HEK293T (cell line): ENCODE measurements around the gene BOD1.
A peak's percentile ranks its signal among the peaks of the same experiment; 100 is the strongest.

Source experiments
- CTCF ChIA-PET: fragments of 350-600 bp; formaldehyde crosslinking; extraction: SDS; loops from one replicate; lab custom pipeline; 2021; ENCODE audit warnings: antibody characterized with exemption, inconsistent platforms; lab: Yijun Ruan, JAX
- POLR2A ChIA-PET: fragments of 350-600 bp; formaldehyde crosslinking; extraction: SDS; loops from one replicate; lab custom pipeline; 2020; ENCODE audit warnings: antibody characterized with exemption, inconsistent platforms; lab: Yijun Ruan, JAX
- DNase-seq: peaks from one replicate; pipeline ENCODE4 v3.0.0; 2012; ENCODE audit warnings: mixed read lengths; ENCODE audit errors: extremely low spot score
- ARNT ChIP-seq: fragments of 450-650 bp; IDR thresholded peaks from 2 replicates; pipeline ENCODE4 v1.6.1; 2017; ENCODE audit warnings: mild to moderate bottlenecking
- BHLHE40 ChIP-seq: fragments of 450-650 bp; IDR thresholded peaks from 2 replicates; pipeline ENCODE4 v1.6.1; 2016; ENCODE audit warnings: mild to moderate bottlenecking, moderate library complexity, borderline replicate concordance
- CTBP1 ChIP-seq: fragments of 450-650 bp; IDR thresholded peaks from 2 replicates; pipeline ENCODE4 v1.6.1; 2016; ENCODE audit warnings: borderline replicate concordance
- ELF4 ChIP-seq: fragments of 450-650 bp; IDR thresholded peaks from 2 replicates; pipeline ENCODE4 v1.6.1; 2017; ENCODE audit warnings: antibody characterized with exemption
- FOXA1 ChIP-seq: fragments of 450-650 bp; IDR thresholded peaks from 2 replicates; pipeline ENCODE4 v1.6.1; 2016; ENCODE audit warnings: mild to moderate bottlenecking
- FOXK2 ChIP-seq: fragments of 450-650 bp; IDR thresholded peaks from 2 replicates; pipeline ENCODE4 v1.6.1; 2016; ENCODE audit warnings: mild to moderate bottlenecking
- FOXM1 ChIP-seq: fragments of 450-650 bp; IDR thresholded peaks from 2 replicates; pipeline ENCODE4 v1.6.1; 2017; ENCODE audit warnings: mild to moderate bottlenecking, borderline replicate concordance
- HDGF ChIP-seq: fragments of 450-650 bp; IDR thresholded peaks from 2 replicates; pipeline ENCODE4 v1.6.1; 2017; ENCODE audit warnings: antibody characterized with exemption, borderline replicate concordance
- L3MBTL2 ChIP-seq: fragments of 450-650 bp; conservative IDR thresholded peaks from 2 replicates; pipeline ENCODE4 v1.6.1; 2016; ENCODE audit warnings: mild to moderate bottlenecking
- LEF1 ChIP-seq: fragments of 450-650 bp; IDR thresholded peaks from 2 replicates; pipeline ENCODE4 v1.6.1; 2017; ENCODE audit warnings: mild to moderate bottlenecking, borderline replicate concordance
- NFRKB ChIP-seq: fragments of 450-650 bp; IDR thresholded peaks from 2 replicates; pipeline ENCODE4 v1.6.1; 2016; ENCODE audit warnings: mild to moderate bottlenecking, moderate library complexity
- SP1 ChIP-seq: fragments of 450-650 bp; IDR thresholded peaks from 2 replicates; pipeline ENCODE4 v1.6.1; 2017
- SUZ12 ChIP-seq: fragments of 450-650 bp; IDR thresholded peaks from 2 replicates; pipeline ENCODE4 v1.6.1; 2016; ENCODE audit warnings: mild to moderate bottlenecking
- TARDBP ChIP-seq: fragments of 450-650 bp; IDR thresholded peaks from 2 replicates; pipeline ENCODE4 v1.6.1; 2016
- ZNF384 ChIP-seq: fragments of 450-650 bp; IDR thresholded peaks from 2 replicates; pipeline ENCODE4 v1.6.1; 2016
- TF ChIP-seq, protein P1 (sequence below): fragments of 450-650 bp; IDR thresholded peaks from 2 replicates; pipeline ENCODE4 v1.6.1; 2016

Gene BOD1

DNA sequence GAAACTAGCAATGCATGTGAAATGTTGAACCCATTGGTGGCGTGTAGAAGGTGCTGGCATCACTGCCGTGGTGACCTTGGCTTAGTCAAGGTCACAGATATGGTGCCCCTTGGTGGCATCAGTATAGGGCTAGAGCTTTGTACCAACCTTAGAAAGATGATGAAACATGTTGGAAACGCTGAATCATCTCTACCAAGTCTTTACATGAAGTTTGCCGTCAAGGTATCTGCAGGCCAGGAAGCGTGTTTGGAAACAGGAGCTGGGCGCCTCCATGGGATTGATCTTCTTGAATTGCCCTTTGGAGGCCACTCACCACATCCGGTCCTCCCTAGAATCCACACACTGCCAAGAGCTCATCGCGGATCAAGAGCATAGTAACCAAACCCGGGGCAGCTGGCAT lies 16.9 kb upstream of the BOD1 start:
- TF ChIP-seq L3MBTL2 (no peak), HDGF (no peak), ZNF384 (no peak), ARNT (no peak), BHLHE40 (no peak), NFRKB (no peak), SP1 (no peak), FOXK2 (no peak), ELF4 (no peak), FOXA1 (no peak), LEF1 (no peak), CTBP1 (no peak), SUZ12 (no peak), TARDBP (no peak), FOXM1 (no peak)
- TF ChIP-seq, protein P1, sequence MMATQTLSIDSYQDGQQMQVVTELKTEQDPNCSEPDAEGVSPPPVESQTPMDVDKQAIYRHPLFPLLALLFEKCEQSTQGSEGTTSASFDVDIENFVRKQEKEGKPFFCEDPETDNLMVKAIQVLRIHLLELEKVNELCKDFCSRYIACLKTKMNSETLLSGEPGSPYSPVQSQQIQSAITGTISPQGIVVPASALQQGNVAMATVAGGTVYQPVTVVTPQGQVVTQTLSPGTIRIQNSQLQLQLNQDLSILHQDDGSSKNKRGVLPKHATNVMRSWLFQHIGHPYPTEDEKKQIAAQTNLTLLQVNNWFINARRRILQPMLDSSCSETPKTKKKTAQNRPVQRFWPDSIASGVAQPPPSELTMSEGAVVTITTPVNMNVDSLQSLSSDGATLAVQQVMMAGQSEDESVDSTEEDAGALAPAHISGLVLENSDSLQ = no peak
- ChIA-PET CTCF (no interaction called here), POLR2A (interaction anchor here (1.3 kb wide), 1 partner anchor 255 kb away, joined by 4 read pairs; the partner anchor contains the start of gene CPEB4)
- DNase-seq = no peak

DNA sequence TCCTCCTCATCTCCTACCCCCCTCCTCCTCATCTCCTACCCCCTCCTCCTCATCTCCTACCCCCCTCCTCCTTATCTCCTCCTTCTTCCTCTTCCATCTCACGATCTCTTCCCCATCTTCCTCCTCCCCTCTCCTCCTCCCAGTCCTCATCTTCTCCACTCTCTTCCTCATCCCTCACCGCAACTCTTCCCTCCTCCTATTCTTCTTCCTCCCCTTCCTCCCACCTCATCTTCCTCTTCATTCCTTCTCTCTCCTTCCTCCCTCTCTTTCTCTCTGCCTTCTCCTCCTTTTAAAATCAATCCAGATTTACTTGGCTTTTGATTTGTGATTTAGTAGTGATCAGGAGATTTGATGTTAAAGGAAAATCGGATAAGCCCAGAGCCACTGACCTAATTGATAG lies 15.0 kb upstream of the BOD1 start:
- CTCF ChIA-PET = no interaction called here
- no peak for DNase-seq
- TF ChIP-seq BHLHE40 (no peak), L3MBTL2 (no peak), SP1 (no peak), TARDBP (no peak), NFRKB (no peak), FOXM1 (no peak), ARNT (no peak), FOXK2 (no peak), FOXA1 (no peak), SUZ12 (no peak), LEF1 (no peak), HDGF (no peak), CTBP1 (no peak), ZNF384 (no peak), ELF4 (no peak)
- TF ChIP-seq, protein P1 = no peak
- POLR2A ChIA-PET = no interaction called here

DNA sequence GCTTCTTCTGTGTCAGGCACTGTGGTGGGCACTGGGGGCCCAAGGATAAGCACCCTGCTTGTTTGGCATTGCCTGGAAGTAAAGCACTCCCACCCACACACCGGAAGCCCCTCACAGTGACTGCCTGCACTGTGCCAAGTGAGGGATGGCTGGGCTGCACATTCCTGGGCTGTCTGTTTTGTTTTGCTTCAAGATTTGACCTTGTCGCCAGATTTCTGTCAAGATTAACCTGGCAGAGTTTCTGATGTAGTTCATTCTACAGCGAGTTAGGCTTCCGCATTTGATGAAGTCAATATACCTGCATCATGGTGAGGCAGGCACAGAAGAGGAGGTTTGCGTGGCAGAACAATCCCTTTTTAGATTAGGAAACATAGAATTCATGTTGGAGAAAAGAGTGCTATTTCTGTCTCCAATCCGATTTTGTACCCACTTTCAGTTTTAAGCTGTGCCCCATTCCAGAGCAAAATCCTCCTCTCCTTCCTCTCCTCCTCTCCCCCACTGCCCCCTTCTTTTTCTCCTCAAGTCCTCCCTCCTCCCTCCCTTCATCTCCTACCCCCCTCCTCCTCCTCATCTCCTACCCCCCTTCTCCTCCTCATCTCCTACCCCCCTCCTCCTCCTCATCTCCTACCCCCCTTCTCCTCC lies 14.4 kb upstream of the BOD1 start:
- no peak for TF ChIP-seq LEF1
- no peak for TF ChIP-seq SUZ12
- TF ChIP-seq SP1 = no peak
- no peak for DNase-seq
- ChIA-PET POLR2A (no interaction called here), CTCF (interaction anchor here (0.9 to 1.6 kb wide), 2 partner anchors 342 to 344 kb away, joined by 5 read pairs; no protein-coding TSS in a partner anchor)

DNA sequence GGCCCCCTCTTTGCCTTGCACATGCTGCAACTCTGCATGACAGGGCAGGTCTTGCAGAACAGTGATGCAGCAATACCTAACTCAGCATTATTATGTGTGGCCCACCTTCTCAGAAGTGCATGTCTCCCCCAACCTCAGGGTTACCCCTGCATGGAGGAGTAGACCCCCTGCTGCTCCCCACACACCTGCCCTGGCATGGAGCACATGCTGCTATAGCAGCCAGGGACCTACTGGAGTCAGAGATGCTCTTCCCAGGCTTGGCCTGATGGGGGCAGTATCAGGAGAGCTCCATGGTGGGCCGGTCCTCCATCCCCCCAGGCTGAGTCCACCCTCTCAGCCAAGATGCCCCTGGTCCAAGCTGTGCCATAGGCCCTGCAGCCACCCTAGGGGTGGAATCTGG lies 13.2 kb upstream of the BOD1 start:
- TF ChIP-seq TARDBP = no peak
- TF ChIP-seq FOXM1 = no peak
- TF ChIP-seq CTBP1 = no peak
- TF ChIP-seq FOXK2 = no peak
- no peak for TF ChIP-seq L3MBTL2
- TF ChIP-seq FOXA1 = no peak
- TF ChIP-seq HDGF = no peak
- no peak for TF ChIP-seq SUZ12
- no peak for TF ChIP-seq LEF1
- TF ChIP-seq, protein P1 = no peak
- TF ChIP-seq ARNT = no peak
- TF ChIP-seq ZNF384 = no peak
- no peak for TF ChIP-seq BHLHE40
- no peak for TF ChIP-seq SP1
- no peak for TF ChIP-seq NFRKB
- no peak for TF ChIP-seq ELF4
- DNase-seq = peak; percentile 73
- POLR2A ChIA-PET = no interaction called here
- CTCF ChIA-PET = interaction anchor here (0.5 to 1.6 kb wide), 13 partner anchors 10 to 394 kb away, joined by 3 to 7 read pairs (median 3); no protein-coding TSS in a partner anchor

DNA sequence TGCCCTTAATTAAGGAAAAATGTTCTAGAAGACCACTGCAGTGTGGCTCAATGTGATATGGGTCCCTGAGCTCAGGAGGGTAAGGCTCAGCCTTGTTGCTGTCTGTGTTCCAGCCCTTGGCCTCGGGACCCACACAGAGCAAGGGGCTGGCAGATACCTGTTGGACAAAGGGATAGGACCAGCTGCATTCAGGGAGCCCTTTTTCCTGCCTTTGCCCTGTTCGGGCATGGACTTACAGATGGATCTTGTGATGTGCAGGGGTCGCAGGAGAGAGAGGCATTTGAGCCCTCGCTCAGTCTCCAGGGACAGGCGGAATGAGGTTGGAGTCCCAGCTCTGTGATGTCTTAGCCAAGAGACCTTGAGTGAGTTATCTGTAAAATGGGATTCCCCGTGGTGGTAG lies 12.1 kb upstream of the BOD1 start:
- no peak for DNase-seq
- ChIA-PET CTCF (interaction anchor here (0.6 to 1.5 kb wide), 4 partner anchors 13 to 345 kb away, joined by 3 to 5 read pairs (median 3); no protein-coding TSS in a partner anchor), POLR2A (no interaction called here)
- TF ChIP-seq, protein P1 = no peak
- TF ChIP-seq FOXM1 (no peak), TARDBP (no peak), ZNF384 (no peak), LEF1 (no peak), FOXK2 (no peak), FOXA1 (no peak), L3MBTL2 (no peak), SUZ12 (no peak), CTBP1 (no peak), SP1 (no peak)

DNA sequence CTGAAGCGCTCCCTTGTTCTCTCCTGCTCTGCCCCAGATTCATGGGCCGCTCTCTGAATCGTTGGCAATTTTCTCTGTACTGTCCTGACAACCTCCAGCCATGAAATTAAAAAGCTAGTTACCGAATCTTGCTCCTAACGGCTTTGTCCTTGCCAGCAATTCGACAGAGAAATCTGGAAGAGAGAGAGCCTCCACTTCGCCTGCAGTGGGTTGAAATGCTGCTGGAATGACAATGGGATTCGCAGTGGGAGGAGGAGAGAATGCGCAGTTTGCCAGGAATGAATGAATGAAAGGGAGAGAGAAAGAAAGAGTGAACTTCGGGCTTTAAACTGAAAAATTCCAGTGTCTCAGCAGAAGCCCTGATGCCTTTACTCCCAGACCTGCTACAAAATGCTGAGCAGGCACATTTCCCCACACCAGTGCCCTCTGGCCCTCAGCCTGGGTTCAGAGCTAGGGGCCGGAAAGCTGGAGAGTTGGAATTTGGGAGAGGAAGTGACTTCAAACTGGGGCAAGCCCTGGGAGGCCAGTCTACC lies 11.5 kb upstream of the BOD1 start:
- CTCF ChIA-PET = interaction anchor here (0.7 to 1.5 kb wide), 3 partner anchors 12 to 345 kb away, joined by 3 read pairs; no protein-coding TSS in a partner anchor
- no peak for DNase-seq
- POLR2A ChIA-PET = no interaction called here
- TF ChIP-seq BHLHE40 (no peak), SP1 (no peak), ELF4 (no peak), L3MBTL2 (no peak), CTBP1 (no peak)
- TF ChIP-seq, protein P1 = no peak
